Activated T-cell treated with anti-CD3 and anti-CD28 coated beads, Interleukin-2, amount 50 U/mL, for 4 hours (primary cell): Measurements from ENCODE around the gene NELFE. TPM values are rescaled to one million over a fixed set of nuclear protein-coding genes. Genes with fewer than 3 reads are reported as not detected.

ENCODE experiments used
- ATAC-seq, 2 donors: fragments of 200-7000 bp; cut with Tn5 transposase; one replicate each; pipeline ENCODE4 v1.10.0; 2021
- DNase-seq: peaks from one replicate; pipeline ENCODE4 v3.0.0-alpha.2; 2020
- H3K27me3 Mint-ChIP-seq: one replicate; pipeline ENCODE4 v1.8.0; 2021; ENCODE audit warnings: low read depth, mixed read lengths
- H3K36me3 Mint-ChIP-seq: one replicate; pipeline ENCODE4 v1.8.0; 2022; ENCODE audit warnings: mixed read lengths; ENCODE audit not compliant: insufficient read depth
- H3K4me1 Mint-ChIP-seq: one replicate; pipeline ENCODE4 v1.8.0; 2021; ENCODE audit warnings: low read depth, mixed read lengths
- H3K4me3 Mint-ChIP-seq: one replicate; pipeline ENCODE4 v1.8.0; 2021; ENCODE audit warnings: mild to moderate bottlenecking, moderate library complexity, mixed read lengths
- H3K9me3 Mint-ChIP-seq: one replicate; pipeline ENCODE4 v1.8.0; 2021; ENCODE audit warnings: mixed read lengths
- total RNA-seq, 3 donors: library from RNA; stranded (reverse); gene quantifications; one replicate each; pipeline ENCODE4 v1.2.1, GENCODE V29; 2021

The NELFE gene
- total RNA-seq, 3 donors from 2014 or later = 107 to 111 (median 109) TPM

GRCh38 chr6:31968791-31969711 is 10.3 kb upstream of the NELFE start:
- H3K36me3 Mint-ChIP-seq = peaks cover 39% of the 10 kb centered on the region
- ATAC-seq = no peak

GRCh38 chr6:31968326-31968725 is 9.6 kb upstream of the NELFE start:
- H3K27me3 Mint-ChIP-seq = no peaks in the 10 kb centered on the region
- no peak overlapping the region for H3K4me3 Mint-ChIP-seq
- no peak for ATAC-seq
- H3K9me3 Mint-ChIP-seq = no peaks in the 10 kb centered on the region
- peaks cover 39% of the 10 kb centered on the region for H3K36me3 Mint-ChIP-seq
- peaks cover 23% of the 10 kb centered on the region for H3K4me1 Mint-ChIP-seq
- DNase-seq = no peak

More at GRCh38 chr6:31968791-31969711, 10.3 kb upstream of the NELFE start:
- Mint-ChIP-seq H3K27me3 (no peaks in the 10 kb centered on the region), H3K9me3 (no peaks in the 10 kb centered on the region), H3K4me1 (peaks cover 28% of the 10 kb centered on the region), H3K4me3 (no peak overlapping the region)
- no peak for DNase-seq

- Mint-ChIP-seq H3K4me3 (no peak overlapping the region), H3K9me3 (no peaks in the 10 kb centered on the region), H3K27me3 (no peaks in the 10 kb centered on the region), H3K36me3 (peaks cover 41% of the 10 kb centered on the region), H3K4me1 (peaks cover 18% of the 10 kb centered on the region)
- no peak for ATAC-seq
- no peak for DNase-seq
Measured at GRCh38 chr6:31967926-31968320, 9.2 kb upstream of the NELFE start.

- Mint-ChIP-seq H3K4me3 (no peak overlapping the region), H3K36me3 (peaks cover 44% of the 10 kb centered on the region), H3K4me1 (peaks cover 13% of the 10 kb centered on the region), H3K9me3 (no peaks in the 10 kb centered on the region), H3K27me3 (no peaks in the 10 kb centered on the region)
- ATAC-seq = no peak
- no peak for DNase-seq
Measured at GRCh38 chr6:31966997-31967925, 8.5 kb upstream of the NELFE start.

- DNase-seq = no peak
- Mint-ChIP-seq H3K4me3 (no peak overlapping the region), H3K4me1 (peaks cover 16% of the 10 kb centered on the region), H3K9me3 (no peaks in the 10 kb centered on the region), H3K27me3 (no peaks in the 10 kb centered on the region), H3K36me3 (peaks cover 51% of the 10 kb centered on the region)
- ATAC-seq = no peak
Measured at GRCh38 chr6:31966506-31966905, 7.7 kb upstream of the NELFE start.

GRCh38 chr6:31965700-31966099 is 6.9 kb upstream of the NELFE start:
- ATAC-seq = no peak
- Mint-ChIP-seq H3K27me3 (no peaks in the 10 kb centered on the region), H3K9me3 (no peaks in the 10 kb centered on the region), H3K4me3 (no peak overlapping the region), H3K36me3 (peaks cover 57% of the 10 kb centered on the region), H3K4me1 (peaks cover 22% of the 10 kb centered on the region)
- no peak for DNase-seq

GRCh38 chr6:31963921-31964320 is 5.2 kb upstream of the NELFE start:
- H3K4me3 Mint-ChIP-seq = no peak overlapping the region
- DNase-seq = no peak
- peaks cover 26% of the 10 kb centered on the region for H3K4me1 Mint-ChIP-seq
- no peaks in the 10 kb centered on the region for H3K27me3 Mint-ChIP-seq
- ATAC-seq = no peak
- H3K9me3 Mint-ChIP-seq = no peaks in the 10 kb centered on the region
- peaks cover 54% of the 10 kb centered on the region for H3K36me3 Mint-ChIP-seq

- ATAC-seq (no peak), DNase-seq (no peak)
- Mint-ChIP-seq H3K27me3 (no peaks in the 10 kb centered on the region), H3K36me3 (peaks cover 50% of the 10 kb centered on the region), H3K4me1 (peaks cover 41% of the 10 kb centered on the region), H3K9me3 (no peaks in the 10 kb centered on the region), H3K4me3 (no peak overlapping the region)
Measured at GRCh38 chr6:31961616-31962015, 2.8 kb upstream of the NELFE start.

GRCh38 chr6:31958412-31958740 is 395 bp downstream of the NELFE start:
- H3K4me1 Mint-ChIP-seq = peaks cover 41% of the 10 kb centered on the region
- ATAC-seq = peak in 1 of 2 donors; percentile 6
- DNase-seq = no peak
- peak overlapping the region; percentile 97 for H3K4me3 Mint-ChIP-seq
- H3K36me3 Mint-ChIP-seq = peaks cover 56% of the 10 kb centered on the region
- H3K9me3 Mint-ChIP-seq = no peaks in the 10 kb centered on the region
- H3K27me3 Mint-ChIP-seq = no peaks in the 10 kb centered on the region

GRCh38 chr6:31956796-31957195 is 2.0 kb downstream of the NELFE start:
- H3K9me3 Mint-ChIP-seq = no peaks in the 10 kb centered on the region
- H3K27me3 Mint-ChIP-seq = no peaks in the 10 kb centered on the region
- no peak for DNase-seq
- peaks cover 50% of the 10 kb centered on the region for H3K36me3 Mint-ChIP-seq
- H3K4me1 Mint-ChIP-seq = peaks cover 39% of the 10 kb centered on the region
- no peak overlapping the region for H3K4me3 Mint-ChIP-seq
- ATAC-seq = no peak

GRCh38 chr6:31954511-31954910 is 4.3 kb downstream of the NELFE start:
- ATAC-seq = no peak
- no peak overlapping the region for H3K4me3 Mint-ChIP-seq
- H3K9me3 Mint-ChIP-seq = no peaks in the 10 kb centered on the region
- H3K27me3 Mint-ChIP-seq = no peaks in the 10 kb centered on the region
- H3K36me3 Mint-ChIP-seq = peaks cover 36% of the 10 kb centered on the region
- peaks cover 20% of the 10 kb centered on the region for H3K4me1 Mint-ChIP-seq
- no peak for DNase-seq

GRCh38 chr6:31952890-31953289 is 5.9 kb downstream of the NELFE start:
- no peak overlapping the region for H3K4me3 Mint-ChIP-seq
- H3K27me3 Mint-ChIP-seq = no peaks in the 10 kb centered on the region
- peaks cover 7% of the 10 kb centered on the region for H3K4me1 Mint-ChIP-seq
- DNase-seq (no peak), ATAC-seq (no peak)
- peaks cover 36% of the 10 kb centered on the region for H3K36me3 Mint-ChIP-seq
- H3K9me3 Mint-ChIP-seq = no peaks in the 10 kb centered on the region

GRCh38 chr6:31952140-31952805 is 6.5 kb downstream of the NELFE start:
- Mint-ChIP-seq H3K4me3 (no peak overlapping the region), H3K27me3 (no peaks in the 10 kb centered on the region), H3K36me3 (peaks cover 35% of the 10 kb centered on the region), H3K4me1 (peaks cover 1% of the 10 kb centered on the region), H3K9me3 (no peaks in the 10 kb centered on the region)
- ATAC-seq = peak; percentile 40 to 52
- peak; percentile 26 for DNase-seq

- Mint-ChIP-seq H3K4me1 (peaks cover 5% of the 10 kb centered on the region), H3K27me3 (peaks cover 3% of the 10 kb centered on the region), H3K9me3 (no peaks in the 10 kb centered on the region), H3K4me3 (no peak overlapping the region), H3K36me3 (peaks cover 24% of the 10 kb centered on the region)
- ATAC-seq (no peak), DNase-seq (no peak)
Measured at GRCh38 chr6:31949926-31950548, 8.7 kb downstream of the NELFE start.
